Subcutaneous adipose tissue (tissue), 4 donors: ENCODE results near the gene ZC3H8. TPM values are rescaled to one million over a fixed set of nuclear protein-coding genes. Genes with fewer than 3 reads are reported as not detected.

ENCODE experiments used
- total RNA-seq, 4 donors: library from RNA; depleted of rRNA; stranded (reverse); fragments of >200 nt; gene quantifications; one replicate each; pipeline ENCODE4 v1.1.0, GENCODE V29; 2016
- TF ChIP-seq, protein P1 (sequence below): fragments of 450-650 bp; IDR thresholded peaks from one replicate; pipeline ENCODE4 v1.5.1; 2016; ENCODE audit warnings: low read depth, mild to moderate bottlenecking, control low read depth, antibody characterized with exemption, moderate library complexity

The ZC3H8 gene
- total RNA-seq, 4 donors from 2014 or later = 4.7 to 24.0 (median 21.5) TPM

DNA sequence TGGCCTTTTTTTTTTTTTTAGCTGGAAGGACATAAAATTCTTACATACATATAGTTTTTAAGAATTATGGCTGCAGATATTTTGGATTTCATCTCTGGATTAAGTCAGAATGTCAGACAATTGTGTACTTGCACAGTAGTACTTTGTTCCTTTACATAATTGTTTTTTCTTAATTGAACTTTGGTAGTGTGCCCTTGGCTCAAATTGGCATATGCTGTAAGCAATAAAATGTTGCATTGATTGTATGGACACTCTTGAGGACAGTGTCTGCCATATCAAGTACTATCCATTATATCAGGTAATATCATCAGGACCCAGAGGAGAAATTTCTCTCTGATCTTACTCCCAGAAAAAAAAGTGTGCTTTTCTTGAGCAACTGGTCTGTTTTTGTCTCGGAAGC, 35.8 kb upstream of the ZC3H8 start:
- TF ChIP-seq, protein P1, sequence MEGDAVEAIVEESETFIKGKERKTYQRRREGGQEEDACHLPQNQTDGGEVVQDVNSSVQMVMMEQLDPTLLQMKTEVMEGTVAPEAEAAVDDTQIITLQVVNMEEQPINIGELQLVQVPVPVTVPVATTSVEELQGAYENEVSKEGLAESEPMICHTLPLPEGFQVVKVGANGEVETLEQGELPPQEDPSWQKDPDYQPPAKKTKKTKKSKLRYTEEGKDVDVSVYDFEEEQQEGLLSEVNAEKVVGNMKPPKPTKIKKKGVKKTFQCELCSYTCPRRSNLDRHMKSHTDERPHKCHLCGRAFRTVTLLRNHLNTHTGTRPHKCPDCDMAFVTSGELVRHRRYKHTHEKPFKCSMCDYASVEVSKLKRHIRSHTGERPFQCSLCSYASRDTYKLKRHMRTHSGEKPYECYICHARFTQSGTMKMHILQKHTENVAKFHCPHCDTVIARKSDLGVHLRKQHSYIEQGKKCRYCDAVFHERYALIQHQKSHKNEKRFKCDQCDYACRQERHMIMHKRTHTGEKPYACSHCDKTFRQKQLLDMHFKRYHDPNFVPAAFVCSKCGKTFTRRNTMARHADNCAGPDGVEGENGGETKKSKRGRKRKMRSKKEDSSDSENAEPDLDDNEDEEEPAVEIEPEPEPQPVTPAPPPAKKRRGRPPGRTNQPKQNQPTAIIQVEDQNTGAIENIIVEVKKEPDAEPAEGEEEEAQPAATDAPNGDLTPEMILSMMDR = no peak

DNA sequence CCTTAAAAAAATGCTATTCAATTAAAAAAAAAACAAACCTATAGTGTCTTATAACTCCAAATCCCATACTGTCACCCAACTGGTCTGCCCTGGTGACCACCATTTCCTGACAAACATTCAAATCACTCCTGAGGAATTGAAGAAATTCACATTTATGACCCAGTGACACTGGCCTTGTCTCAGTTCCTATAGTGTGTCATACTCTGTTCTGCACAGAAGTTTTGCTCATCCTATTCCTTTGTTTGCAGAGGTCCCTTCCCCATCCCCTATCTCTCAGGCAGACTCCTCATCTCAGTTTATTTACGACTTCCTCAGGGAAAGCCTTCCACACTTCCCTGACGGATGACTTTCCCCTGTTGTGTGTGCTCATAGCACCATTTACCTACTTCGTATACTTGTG, 35.2 kb upstream of the ZC3H8 start:
- TF ChIP-seq, protein P1 = no peak

DNA sequence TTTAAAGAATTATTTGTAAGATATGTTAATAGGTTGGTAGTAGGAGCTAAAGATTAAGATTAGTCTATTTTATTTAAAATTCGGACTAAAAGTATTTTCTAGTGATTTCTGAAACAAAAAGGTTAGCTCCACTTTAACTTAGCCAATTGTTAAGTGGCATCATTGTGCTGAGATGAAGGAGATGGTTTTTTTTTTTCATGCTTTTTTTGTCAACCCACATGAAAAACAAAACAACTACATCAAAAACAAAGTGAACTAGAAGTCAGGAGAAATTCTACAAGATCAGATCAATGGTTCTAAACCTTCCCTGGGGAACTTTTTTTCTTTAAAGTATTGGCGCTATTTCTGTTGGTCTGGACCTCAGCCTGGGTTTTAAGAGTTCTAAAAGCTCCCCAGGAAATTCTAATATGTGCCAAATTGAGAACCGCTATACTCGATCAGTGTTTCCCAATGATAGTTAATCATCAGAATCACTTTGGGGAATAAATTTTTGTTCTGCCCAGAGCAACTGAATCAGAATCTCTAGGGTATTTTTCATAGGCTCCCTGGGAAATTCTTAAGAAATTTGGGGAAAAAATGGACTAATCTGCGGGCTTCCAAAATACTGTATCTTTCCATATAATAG, 22.9 kb upstream of the ZC3H8 start:
- TF ChIP-seq, protein P1 = no peak

DNA sequence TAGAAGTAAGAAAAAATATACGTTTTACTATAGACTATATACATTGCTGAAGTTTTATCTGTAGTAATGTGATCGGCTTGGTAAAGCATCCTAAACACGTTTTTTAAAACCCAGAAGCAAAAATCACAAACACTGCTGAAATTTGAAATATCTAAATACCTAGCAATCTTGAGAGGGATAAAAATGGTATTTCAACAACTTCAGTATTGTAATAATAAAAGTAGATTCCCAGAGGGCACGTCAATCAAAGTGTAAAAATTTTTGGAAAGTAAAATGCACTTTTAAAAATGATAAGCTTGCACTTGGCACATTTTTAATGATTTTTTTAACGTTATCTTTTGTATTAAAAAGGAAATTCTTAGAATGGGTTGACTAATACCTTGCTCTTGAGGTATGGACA, 22.1 kb upstream of the ZC3H8 start:
- TF ChIP-seq, protein P1 = no peak

DNA sequence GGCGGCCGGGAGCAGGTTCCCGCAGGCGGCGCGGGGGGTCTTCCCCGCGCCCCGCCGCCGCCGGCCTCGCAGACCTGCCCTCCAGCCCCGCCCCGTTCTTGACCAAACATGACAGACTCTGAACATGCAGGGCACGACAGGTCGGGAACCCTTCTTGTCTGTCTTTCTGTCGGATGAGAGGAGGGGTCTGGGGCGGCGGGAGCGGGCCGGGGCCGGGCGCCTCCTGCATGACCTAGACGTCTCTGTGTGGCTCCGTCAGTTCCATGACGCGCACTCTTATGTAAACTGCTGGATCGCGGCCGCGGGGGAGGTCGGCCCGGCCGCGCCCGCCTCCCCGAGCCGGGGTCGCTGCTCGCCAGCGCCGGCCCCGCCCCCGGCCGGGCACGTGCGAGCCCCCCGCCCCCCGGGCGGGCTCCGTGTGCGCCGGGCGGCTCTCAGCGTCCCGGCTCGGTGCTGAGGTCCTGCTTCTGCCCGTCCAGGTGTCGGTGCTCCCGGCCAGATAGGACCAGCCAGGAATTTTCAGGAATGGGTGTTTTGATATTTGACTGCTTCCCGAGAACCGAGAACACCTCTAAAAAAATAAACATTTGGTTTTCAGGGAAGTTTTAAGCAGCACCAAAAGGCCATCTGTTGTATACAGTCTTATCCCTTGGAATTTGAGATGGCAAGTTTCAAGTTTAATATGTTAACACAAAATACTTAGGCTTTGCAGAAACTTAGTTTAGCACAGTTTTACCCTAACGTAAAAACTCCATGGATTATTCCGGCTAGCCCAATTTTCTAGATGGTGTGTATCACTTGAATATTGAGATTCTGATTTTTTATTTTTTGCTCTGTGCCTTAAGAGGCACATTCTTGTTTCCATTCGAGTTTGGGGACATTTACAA, 21.3 kb upstream of the ZC3H8 start:
- TF ChIP-seq, protein P1 = no peak

DNA sequence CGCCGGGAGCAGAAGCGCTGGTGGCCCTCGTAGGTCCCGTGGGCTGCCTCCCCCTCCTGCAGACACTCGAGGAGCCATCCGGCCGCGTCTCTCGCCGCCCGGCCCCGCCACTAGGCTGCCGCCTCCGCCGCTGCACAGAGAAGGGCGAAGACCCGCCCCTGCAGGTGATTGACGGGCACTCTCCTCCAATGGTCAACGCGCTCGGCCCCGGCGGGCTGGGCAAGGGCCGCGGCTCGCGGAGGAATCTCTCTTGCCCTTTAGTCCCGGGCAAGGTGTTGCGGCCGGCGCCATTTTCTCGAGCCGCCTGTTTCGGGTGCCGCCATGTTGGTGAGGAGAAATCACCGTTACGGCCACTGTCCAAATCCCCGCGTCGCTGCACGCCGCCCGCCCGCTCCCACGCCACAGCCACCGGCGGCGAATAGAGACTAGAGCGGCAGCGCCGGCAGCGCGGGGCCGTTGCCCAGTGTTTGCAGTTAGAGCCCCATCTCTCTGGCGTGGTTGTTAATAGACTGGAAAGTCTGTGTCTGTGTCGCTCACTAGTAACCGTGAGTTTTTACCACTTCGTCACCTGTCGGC, 20.6 kb upstream of the ZC3H8 start, which contains the start of gene ZC3H6:
Gene ZC3H6, plus strand, starts transcription at position 287 of the 576 bp plus-strand sequence. CDS start 398 bp downstream, outside the sequence.
- TF ChIP-seq, protein P1 = no peak

DNA sequence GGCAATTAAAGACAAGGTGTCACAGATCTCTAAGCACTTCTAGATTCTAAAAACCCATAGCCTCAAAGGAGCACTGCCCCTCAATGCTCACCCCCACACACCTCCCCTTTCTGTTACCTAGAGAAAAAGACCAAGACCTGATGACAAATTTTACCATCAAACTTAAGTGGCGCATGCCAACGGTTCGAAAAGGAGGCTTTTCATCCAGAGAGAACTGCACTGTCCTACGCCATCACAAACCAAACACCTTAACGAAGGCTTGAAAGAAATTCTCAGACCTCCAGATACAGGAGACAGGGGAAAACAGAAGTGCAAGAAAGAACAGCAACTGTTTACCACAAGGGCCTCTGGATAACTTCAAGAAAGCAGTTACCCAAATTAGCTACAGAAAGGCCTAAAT, 18.5 kb upstream of the ZC3H8 start:
- TF ChIP-seq, protein P1 = no peak
